CD4-positive, alpha-beta T cell (primary cell): Measurements from ENCODE around the gene LLCFC1. TPM values are rescaled to one million over a fixed set of nuclear protein-coding genes. Genes with fewer than 3 reads are reported as not detected.

Experiments used
- ATAC-seq: fragments of 200-7000 bp; cut with Tn5 transposase; one replicate; pipeline ENCODE4 v1.10.0; 2022; ENCODE audit warnings: mild to moderate bottlenecking; ENCODE audit not compliant: poor library complexity
- CTCF ChIA-PET: fragments of 350-600 bp; sonication (Branson Sonifier 250); formaldehyde crosslinking; loops from one replicate; lab custom pipeline; 2021; ENCODE audit warnings: antibody characterized with exemption, inconsistent platforms; lab: Charles Lee
- POLR2A ChIA-PET: fragments of 350-600 bp; sonication (Branson Sonifier 250); formaldehyde crosslinking; loops from one replicate; lab custom pipeline; 2021; ENCODE audit warnings: antibody characterized with exemption, inconsistent platforms; lab: Charles Lee
- DNase-seq, 14 experiments: peaks; one replicate each; pipeline ENCODE4 v3.0.0-alpha.2; 2013 to 2020; ENCODE audit warnings: mixed read lengths in 2 of 14
- H3K27ac ChIP-seq, 2 donors: one replicate each; pipeline versions ENCODE4 v1.5.1 to v1.7.0; 2013; ENCODE audit warnings: low read length in 2 of 2, low read depth in 1 of 2, mild to moderate bottlenecking in 1 of 2
- H3K27me3 ChIP-seq, 2 experiments: 1 replicate in 1 of 2; 2 replicates in 1 of 2; pipeline versions ENCODE4 v1.6.1 to v1.7.0; 2013; ENCODE audit warnings: low read length in 2 of 2, control low read depth in 1 of 2, mild to moderate bottlenecking in 1 of 2, moderate library complexity in 1 of 2; ENCODE audit not compliant: insufficient read depth in 2 of 2, control insufficient read depth in 1 of 2
- H3K36me3 ChIP-seq: one replicate; pipeline ENCODE4 v1.6.1; 2013; ENCODE audit warnings: low read length, control low read depth; ENCODE audit not compliant: insufficient read depth
- H3K4me1 ChIP-seq: one replicate; pipeline ENCODE4 v1.6.1; 2013; ENCODE audit warnings: low read length, control low read depth; ENCODE audit not compliant: insufficient read depth
- H3K4me3 ChIP-seq: one replicate; pipeline ENCODE4 v1.5.1; 2013; ENCODE audit warnings: mild to moderate bottlenecking, low read length, moderate library complexity
- H3K9me3 ChIP-seq, 2 experiments: 1 replicate in 1 of 2; 2 replicates in 1 of 2; pipeline versions ENCODE4 v1.6.1 to v1.7.0; 2013; ENCODE audit warnings: low read length in 2 of 2, mild to moderate bottlenecking in 2 of 2, control low read depth in 1 of 2, moderate library complexity in 1 of 2; ENCODE audit not compliant: control insufficient read depth in 1 of 2, insufficient read depth in 1 of 2
- H3K27ac Mint-ChIP-seq: one replicate; pipeline ENCODE4 v1.8.0; 2020; ENCODE audit warnings: mixed read lengths
- H3K27me3 Mint-ChIP-seq: one replicate; pipeline ENCODE4 v1.8.0; 2021; ENCODE audit warnings: mixed read lengths
- H3K36me3 Mint-ChIP-seq: one replicate; pipeline ENCODE4 v1.8.0; 2021; ENCODE audit warnings: low read depth, mixed read lengths
- H3K4me1 Mint-ChIP-seq: one replicate; pipeline ENCODE4 v1.8.0; 2021; ENCODE audit warnings: low read depth, mixed read lengths
- H3K4me3 Mint-ChIP-seq: one replicate; pipeline ENCODE4 v1.8.0; 2020; ENCODE audit warnings: mild to moderate bottlenecking, mixed read lengths
- H3K9me3 Mint-ChIP-seq: one replicate; pipeline ENCODE4 v1.8.0; 2020; ENCODE audit warnings: mixed read lengths
- CTCF ChIP-seq: fragments of 200-600 bp; IDR thresholded peaks from one replicate; pipeline ENCODE4 v1.8.0; 2022; ENCODE audit warnings: antibody characterized with exemption, mild to moderate bottlenecking
- intact Hi-C, 2 experiments: fragments of 100-400 bp; cut with DNase I in 1 of 2; cut with micrococcal nuclease in 1 of 2; formaldehyde crosslinking; loops; one replicate each; pipeline versions ENCODE4 v1.15.1 to v1.9.0; 2023 to 2025; cut with DNase I, micrococcal nuclease
- total RNA-seq, 174 experiments: library from RNA in 2 of 174; stranded (reverse) in 2 of 174; gene quantifications; one replicate each; pipeline ENCODE4 v1.2.3 and lab custom pipeline; 2021 to 2026

Gene LLCFC1
- total RNA-seq, 2 experiments from 2014 or later = not detected

- POLR2A ChIA-PET = no interaction called here
- ATAC-seq (no peak), DNase-seq (peak in 3 of 14 experiments; percentile 10 to 43 (median 32))
- H3K36me3 ChIP-seq = no peaks in the 10 kb centered on the region
- no peak overlapping the region for H3K27ac ChIP-seq
- CTCF ChIA-PET = no interaction called here
- H3K9me3 ChIP-seq = no peaks in the 10 kb centered on the region
- H3K36me3 Mint-ChIP-seq = no peaks in the 10 kb centered on the region
- H3K27me3 ChIP-seq = no peaks in the 10 kb centered on the region
- no peak overlapping the region for H3K4me3 Mint-ChIP-seq
- no peak overlapping the region for H3K27ac Mint-ChIP-seq
- H3K4me1 ChIP-seq = no peaks in the 10 kb centered on the region
- H3K4me1 Mint-ChIP-seq = no peaks in the 10 kb centered on the region
- intact Hi-C loops = no loop called here
- no peaks in the 10 kb centered on the region for H3K9me3 Mint-ChIP-seq
- no peak overlapping the region for H3K4me3 ChIP-seq
- H3K27me3 Mint-ChIP-seq = no peaks in the 10 kb centered on the region
- TF ChIP-seq CTCF = no peak
Measured at GRCh38 chr7:142927085-142927745, 12.1 kb upstream of the LLCFC1 start.

- no peaks in the 10 kb centered on the region for H3K9me3 ChIP-seq
- ChIA-PET POLR2A (no interaction called here), CTCF (no interaction called here)
- H3K36me3 ChIP-seq = no peaks in the 10 kb centered on the region
- no peak overlapping the region for H3K4me3 ChIP-seq
- no peaks in the 10 kb centered on the region for H3K9me3 Mint-ChIP-seq
- no peaks in the 10 kb centered on the region for H3K4me1 Mint-ChIP-seq
- H3K36me3 Mint-ChIP-seq = no peaks in the 10 kb centered on the region
- no peak for DNase-seq
- no peaks in the 10 kb centered on the region for H3K4me1 ChIP-seq
- H3K4me3 Mint-ChIP-seq = no peak overlapping the region
- H3K27ac ChIP-seq = no peak overlapping the region
- ATAC-seq = no peak
- intact Hi-C loops = no loop called here
- H3K27ac Mint-ChIP-seq = no peak overlapping the region
- H3K27me3 ChIP-seq = no peaks in the 10 kb centered on the region
- H3K27me3 Mint-ChIP-seq = no peaks in the 10 kb centered on the region
- no peak for TF ChIP-seq CTCF
Measured at GRCh38 chr7:142927949-142928348, 11.3 kb upstream of the LLCFC1 start.

- Mint-ChIP-seq H3K27ac (no peak overlapping the region), H3K4me1 (no peaks in the 10 kb centered on the region), H3K9me3 (no peaks in the 10 kb centered on the region), H3K4me3 (no peak overlapping the region), H3K27me3 (no peaks in the 10 kb centered on the region), H3K36me3 (no peaks in the 10 kb centered on the region)
- DNase-seq = no peak
- Histone ChIP-seq H3K27me3 (no peaks in the 10 kb centered on the region), H3K36me3 (no peaks in the 10 kb centered on the region), H3K4me1 (no peaks in the 10 kb centered on the region), H3K27ac (no peak overlapping the region), H3K9me3 (no peaks in the 10 kb centered on the region), H3K4me3 (no peak overlapping the region)
- no peak for ATAC-seq
- intact Hi-C loops = no loop called here
- ChIA-PET POLR2A (no interaction called here), CTCF (no interaction called here)
- TF ChIP-seq CTCF = no peak
Measured at GRCh38 chr7:142930126-142930730, 9.1 kb upstream of the LLCFC1 start.
